ENCODE measurements around the gene CCDC138. TPM values are rescaled to one million over a fixed set of nuclear protein-coding genes. Genes with fewer than 3 reads are reported as not detected.

The CCDC138 gene
- total and polyA plus RNA-seq, 2 of the 13 experiments (the other 11 are each of a cell fraction or from before 2014, with no cell fraction given), result 5.6 to 32.5 TPM

DNA sequence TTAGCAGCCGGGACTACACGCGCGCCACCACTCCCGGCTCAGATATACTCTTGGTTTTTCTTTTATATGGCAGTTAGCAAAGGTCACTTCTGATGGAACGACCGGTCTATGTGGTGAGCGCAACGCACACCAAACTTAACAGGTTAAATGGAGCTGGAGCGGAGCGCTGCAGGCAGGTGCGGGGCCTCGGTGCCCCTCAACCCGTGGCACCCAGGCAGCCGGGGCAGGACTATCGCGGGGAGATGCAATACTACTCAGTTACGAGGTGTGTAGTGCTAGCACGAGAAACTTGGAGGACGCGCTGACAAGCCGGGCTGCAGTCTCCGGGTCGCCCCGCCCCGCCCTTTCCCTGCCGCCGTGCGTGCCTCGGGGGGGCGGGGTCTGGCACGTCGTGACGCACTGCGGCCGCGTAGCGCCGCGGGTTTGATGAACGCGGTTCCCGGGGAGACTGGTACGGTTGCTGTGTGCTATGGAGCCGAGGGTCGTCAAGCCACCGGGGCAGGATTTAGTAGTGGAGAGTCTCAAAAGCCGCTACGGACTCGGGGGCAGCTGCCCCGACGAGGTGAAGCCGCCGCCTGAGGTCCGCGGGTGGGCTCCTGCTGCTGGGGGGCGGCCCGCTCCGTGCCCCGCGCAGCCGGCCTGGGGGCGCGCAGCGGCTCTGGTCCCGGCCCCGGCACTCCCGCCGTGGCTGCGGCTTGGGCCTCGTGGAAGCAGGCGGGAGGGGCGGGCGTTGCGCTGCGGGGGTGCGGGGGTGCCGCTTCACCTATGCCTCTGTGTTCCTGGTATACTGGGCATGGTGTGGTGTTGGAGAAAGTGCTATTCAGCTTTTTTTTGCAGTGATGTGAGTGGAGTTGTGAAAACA is at the start of gene CCDC138 (continued):
- TF ChIP-seq TCF7 (IDR thresholded peaks at IDR 0.05; ENCODE audit: low read depth) (peak; percentile 34; the same call in 1 of the 2 replicates), ATRX (CRISPR knock-in tag; IDR thresholded peaks at IDR 0.05; ENCODE audit: borderline replicate concordance) (no peak), ZNF282 (IDR thresholded peaks at IDR 0.05; ENCODE audit: partially characterized antibody) (no peak), ZNF34 (CRISPR knock-in tag; IDR thresholded peaks at IDR 0.05; ENCODE audit: borderline replicate concordance) (peak; percentile 57; the same call in 1 of the 2 replicates), GTF3A (CRISPR knock-in tag; conservative IDR thresholded peaks at IDR 0.05) (no peak), ZNF230 (CRISPR knock-in tag; IDR thresholded peaks at IDR 0.05) (no peak), ZNF790 (CRISPR knock-in tag; IDR thresholded peaks at IDR 0.05; ENCODE audit: borderline replicate concordance) (peak; percentile 81; the same call in 1 of the 2 replicates), MIER3 (CRISPR knock-in tag; IDR thresholded peaks at IDR 0.05; ENCODE audit: borderline replicate concordance) (peak; percentile 73; the same call in 1 of the 2 replicates), REL (CRISPR knock-in tag; conservative IDR thresholded peaks at IDR 0.05) (0 out of 2 replicates have a peak, but pooled peaks have one; percentile 52), CREB1 (IDR thresholded peaks at IDR 0.05) (peak; percentile 89), CREB1 (CRISPR knock-in tag; IDR thresholded peaks at IDR 0.05) (peak; percentile 80), ATF1 (CRISPR knock-in tag; IDR thresholded peaks at IDR 0.05) (peak; percentile 52; the same call in 1 of the 2 replicates), ZNF850 (CRISPR knock-in tag; conservative IDR thresholded peaks at IDR 0.05) (no peak), ELF1 (CRISPR knock-in tag; IDR thresholded peaks at IDR 0.05) (peak; percentile 45), ZMYM4 (CRISPR knock-in tag; IDR thresholded peaks at IDR 0.05) (peak; percentile 97)
- TF ChIP-seq, protein P1, sequence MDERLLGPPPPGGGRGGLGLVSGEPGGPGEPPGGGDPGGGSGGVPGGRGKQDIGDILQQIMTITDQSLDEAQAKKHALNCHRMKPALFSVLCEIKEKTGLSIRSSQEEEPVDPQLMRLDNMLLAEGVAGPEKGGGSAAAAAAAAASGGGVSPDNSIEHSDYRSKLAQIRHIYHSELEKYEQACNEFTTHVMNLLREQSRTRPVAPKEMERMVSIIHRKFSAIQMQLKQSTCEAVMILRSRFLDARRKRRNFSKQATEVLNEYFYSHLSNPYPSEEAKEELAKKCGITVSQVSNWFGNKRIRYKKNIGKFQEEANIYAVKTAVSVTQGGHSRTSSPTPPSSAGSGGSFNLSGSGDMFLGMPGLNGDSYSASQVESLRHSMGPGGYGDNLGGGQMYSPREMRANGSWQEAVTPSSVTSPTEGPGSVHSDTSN (CRISPR knock-in tag; IDR thresholded peaks at IDR 0.05), result no peak
- TF ChIP-seq, protein P2, sequence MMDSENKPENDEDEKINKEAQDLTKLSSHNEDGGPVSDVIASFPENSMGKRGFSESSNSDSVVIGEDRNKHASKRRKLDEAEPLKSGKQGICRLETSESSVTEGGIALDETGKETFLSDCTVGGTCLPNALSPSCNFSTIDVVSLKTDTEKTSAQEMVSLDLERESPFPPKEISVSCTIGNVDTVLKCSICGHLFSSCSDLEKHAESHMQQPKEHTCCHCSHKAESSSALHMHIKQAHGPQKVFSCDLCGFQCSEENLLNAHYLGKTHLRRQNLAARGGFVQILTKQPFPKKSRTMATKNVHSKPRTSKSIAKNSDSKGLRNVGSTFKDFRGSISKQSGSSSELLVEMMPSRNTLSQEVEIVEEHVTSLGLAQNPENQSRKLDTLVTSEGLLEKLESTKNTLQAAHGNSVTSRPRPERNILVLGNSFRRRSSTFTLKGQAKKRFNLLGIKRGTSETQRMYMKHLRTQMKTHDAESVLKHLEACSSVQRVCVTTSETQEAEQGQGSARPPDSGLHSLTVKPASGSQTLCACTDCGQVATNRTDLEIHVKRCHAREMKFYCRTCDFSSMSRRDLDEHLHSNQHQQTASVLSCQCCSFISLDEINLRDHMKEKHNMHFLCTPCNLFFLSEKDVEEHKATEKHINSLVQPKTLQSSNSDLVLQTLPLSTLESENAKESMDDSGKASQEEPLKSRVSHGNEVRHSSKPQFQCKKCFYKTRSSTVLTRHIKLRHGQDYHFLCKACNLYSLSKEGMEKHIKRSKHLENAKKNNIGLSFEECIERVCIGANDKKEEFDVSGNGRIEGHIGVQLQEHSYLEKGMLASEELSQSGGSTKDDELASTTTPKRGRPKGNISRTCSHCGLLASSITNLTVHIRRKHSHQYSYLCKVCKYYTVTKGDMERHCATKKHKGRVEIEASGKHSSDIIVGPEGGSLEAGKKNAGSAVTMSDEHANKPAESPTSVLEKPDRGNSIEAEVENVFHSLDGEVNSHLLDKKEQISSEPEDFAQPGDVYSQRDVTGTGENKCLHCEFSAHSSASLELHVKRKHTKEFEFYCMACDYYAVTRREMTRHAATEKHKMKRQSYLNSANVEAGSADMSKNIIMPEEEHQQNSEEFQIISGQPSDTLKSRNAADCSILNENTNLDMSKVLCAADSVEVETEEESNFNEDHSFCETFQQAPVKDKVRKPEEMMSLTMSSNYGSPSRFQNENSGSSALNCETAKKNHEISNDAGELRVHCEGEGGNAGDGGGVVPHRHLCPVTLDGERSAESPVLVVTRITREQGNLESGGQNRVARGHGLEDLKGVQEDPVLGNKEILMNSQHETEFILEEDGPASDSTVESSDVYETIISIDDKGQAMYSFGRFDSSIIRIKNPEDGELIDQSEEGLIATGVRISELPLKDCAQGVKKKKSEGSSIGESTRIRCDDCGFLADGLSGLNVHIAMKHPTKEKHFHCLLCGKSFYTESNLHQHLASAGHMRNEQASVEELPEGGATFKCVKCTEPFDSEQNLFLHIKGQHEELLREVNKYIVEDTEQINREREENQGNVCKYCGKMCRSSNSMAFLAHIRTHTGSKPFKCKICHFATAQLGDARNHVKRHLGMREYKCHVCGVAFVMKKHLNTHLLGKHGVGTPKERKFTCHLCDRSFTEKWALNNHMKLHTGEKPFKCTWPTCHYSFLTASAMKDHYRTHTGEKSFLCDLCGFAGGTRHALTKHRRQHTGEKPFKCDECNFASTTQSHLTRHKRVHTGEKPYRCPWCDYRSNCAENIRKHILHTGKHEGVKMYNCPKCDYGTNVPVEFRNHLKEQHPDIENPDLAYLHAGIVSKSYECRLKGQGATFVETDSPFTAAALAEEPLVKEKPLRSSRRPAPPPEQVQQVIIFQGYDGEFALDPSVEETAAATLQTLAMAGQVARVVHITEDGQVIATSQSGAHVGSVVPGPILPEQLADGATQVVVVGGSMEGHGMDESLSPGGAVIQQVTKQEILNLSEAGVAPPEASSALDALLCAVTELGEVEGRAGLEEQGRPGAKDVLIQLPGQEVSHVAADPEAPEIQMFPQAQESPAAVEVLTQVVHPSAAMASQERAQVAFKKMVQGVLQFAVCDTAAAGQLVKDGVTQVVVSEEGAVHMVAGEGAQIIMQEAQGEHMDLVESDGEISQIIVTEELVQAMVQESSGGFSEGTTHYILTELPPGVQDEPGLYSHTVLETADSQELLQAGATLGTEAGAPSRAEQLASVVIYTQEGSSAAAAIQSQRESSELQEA (CRISPR knock-in tag; IDR thresholded peaks at IDR 0.05; ENCODE audit: not compliant biosample characterization), result peak; percentile 35
- TF ChIP-seq, protein P3, sequence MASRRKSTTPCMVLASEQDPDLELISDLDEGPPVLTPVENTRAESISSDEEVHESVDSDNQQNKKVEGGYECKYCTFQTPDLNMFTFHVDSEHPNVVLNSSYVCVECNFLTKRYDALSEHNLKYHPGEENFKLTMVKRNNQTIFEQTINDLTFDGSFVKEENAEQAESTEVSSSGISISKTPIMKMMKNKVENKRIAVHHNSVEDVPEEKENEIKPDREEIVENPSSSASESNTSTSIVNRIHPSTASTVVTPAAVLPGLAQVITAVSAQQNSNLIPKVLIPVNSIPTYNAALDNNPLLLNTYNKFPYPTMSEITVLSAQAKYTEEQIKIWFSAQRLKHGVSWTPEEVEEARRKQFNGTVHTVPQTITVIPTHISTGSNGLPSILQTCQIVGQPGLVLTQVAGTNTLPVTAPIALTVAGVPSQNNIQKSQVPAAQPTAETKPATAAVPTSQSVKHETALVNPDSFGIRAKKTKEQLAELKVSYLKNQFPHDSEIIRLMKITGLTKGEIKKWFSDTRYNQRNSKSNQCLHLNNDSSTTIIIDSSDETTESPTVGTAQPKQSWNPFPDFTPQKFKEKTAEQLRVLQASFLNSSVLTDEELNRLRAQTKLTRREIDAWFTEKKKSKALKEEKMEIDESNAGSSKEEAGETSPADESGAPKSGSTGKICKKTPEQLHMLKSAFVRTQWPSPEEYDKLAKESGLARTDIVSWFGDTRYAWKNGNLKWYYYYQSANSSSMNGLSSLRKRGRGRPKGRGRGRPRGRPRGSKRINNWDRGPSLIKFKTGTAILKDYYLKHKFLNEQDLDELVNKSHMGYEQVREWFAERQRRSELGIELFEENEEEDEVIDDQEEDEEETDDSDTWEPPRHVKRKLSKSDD (CRISPR knock-in tag; IDR thresholded peaks at IDR 0.05; ENCODE audit: low read depth), result peak; percentile 45; the same call in 1 of the 2 replicates

Data from HepG2 (cell line).